Transverse colon (tissue), 4 donors: Measurements from ENCODE around the gene TM4SF4.

Experiments used
- POLR2A ChIP-seq: fragments of 450-650 bp; IDR thresholded peaks from one replicate; pipeline ENCODE4 v1.6.1; 2016; ENCODE audit warnings: antibody characterized with exemption, mild to moderate bottlenecking, moderate library complexity
- POLR2AphosphoS5 ChIP-seq, 3 donors: sonication (generic); formaldehyde crosslinking; IDR thresholded peaks; one replicate each; pipeline ENCODE4 v1.6.1; 2016; ENCODE audit warnings: antibody characterized with exemption in 3 of 3
- TF ChIP-seq, protein P1 (sequence below), 5 experiments: fragments of 200-600 bp in 3 of 5; fragments of 450-650 bp in 2 of 5; sonication (generic) in 3 of 5; IDR thresholded peaks; 1 replicate in 2 of 5; 2 replicates in 3 of 5; pipeline ENCODE4 v1.5.1; 2016 to 2017; ENCODE audit warnings: antibody characterized with exemption in 5 of 5, inconsistent platforms in 3 of 5, mild to moderate bottlenecking in 2 of 5, moderate library complexity in 1 of 5

DNA sequence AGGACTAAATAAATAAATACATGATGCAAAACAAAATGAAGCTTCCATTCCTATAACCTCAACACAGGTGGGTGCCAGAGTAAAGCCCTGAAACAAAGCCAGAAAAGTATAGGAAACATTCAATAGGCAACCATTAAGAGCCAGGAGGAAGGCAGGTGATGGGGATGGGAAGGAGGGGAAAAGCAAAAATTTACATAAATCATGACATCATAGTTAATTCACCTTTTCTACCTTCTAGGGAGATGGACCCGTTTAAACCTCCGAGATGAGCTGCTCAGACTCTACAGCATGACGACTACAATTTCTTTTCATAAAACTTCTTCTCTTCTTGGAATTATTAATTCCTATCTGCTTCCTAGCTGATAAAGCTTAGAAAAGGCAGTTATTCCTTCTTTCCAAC, 27.9 kb downstream of the TM4SF4 start:
- no peak for TF ChIP-seq POLR2AphosphoS5 (IDR thresholded peaks at IDR 0.05)
- TF ChIP-seq, protein P1, sequence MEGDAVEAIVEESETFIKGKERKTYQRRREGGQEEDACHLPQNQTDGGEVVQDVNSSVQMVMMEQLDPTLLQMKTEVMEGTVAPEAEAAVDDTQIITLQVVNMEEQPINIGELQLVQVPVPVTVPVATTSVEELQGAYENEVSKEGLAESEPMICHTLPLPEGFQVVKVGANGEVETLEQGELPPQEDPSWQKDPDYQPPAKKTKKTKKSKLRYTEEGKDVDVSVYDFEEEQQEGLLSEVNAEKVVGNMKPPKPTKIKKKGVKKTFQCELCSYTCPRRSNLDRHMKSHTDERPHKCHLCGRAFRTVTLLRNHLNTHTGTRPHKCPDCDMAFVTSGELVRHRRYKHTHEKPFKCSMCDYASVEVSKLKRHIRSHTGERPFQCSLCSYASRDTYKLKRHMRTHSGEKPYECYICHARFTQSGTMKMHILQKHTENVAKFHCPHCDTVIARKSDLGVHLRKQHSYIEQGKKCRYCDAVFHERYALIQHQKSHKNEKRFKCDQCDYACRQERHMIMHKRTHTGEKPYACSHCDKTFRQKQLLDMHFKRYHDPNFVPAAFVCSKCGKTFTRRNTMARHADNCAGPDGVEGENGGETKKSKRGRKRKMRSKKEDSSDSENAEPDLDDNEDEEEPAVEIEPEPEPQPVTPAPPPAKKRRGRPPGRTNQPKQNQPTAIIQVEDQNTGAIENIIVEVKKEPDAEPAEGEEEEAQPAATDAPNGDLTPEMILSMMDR (IDR thresholded peaks at IDR 0.05): no peak
- TF ChIP-seq POLR2A: no peak
